GM23338 (cell line): ENCODE measurements around the gene SASS6.

ENCODE experiments used
- EZH2 ChIP-seq: fragments of 200-600 bp; sonication (generic); IDR thresholded peaks from one replicate; pipeline ENCODE4 v1.8.0; 2017; ENCODE audit warnings: antibody characterized with exemption, mild to moderate bottlenecking, low read depth; ENCODE audit not compliant: unreplicated experiment
- EZH2phosphoT487 ChIP-seq: fragments of 200-600 bp; sonication (generic); IDR thresholded peaks from one replicate; pipeline ENCODE4 v1.8.1; 2018; ENCODE audit warnings: antibody characterized with exemption; ENCODE audit not compliant: unreplicated experiment
- JUNB ChIP-seq: IDR thresholded peaks from one replicate; pipeline ENCODE4 v1.6.1; 2016; ENCODE audit warnings: antibody characterized with exemption; ENCODE audit not compliant: unreplicated experiment
- POLR2AphosphoS5 ChIP-seq: IDR thresholded peaks from 2 replicates; pipeline ENCODE4 v1.6.1; 2016; ENCODE audit warnings: antibody characterized with exemption, low read depth
- ZNF331 ChIP-seq: fragments of 250-450 bp; sonication (Bioruptor Pico); IDR thresholded peaks from 2 replicates; pipeline ENCODE4 v1.5.0; 2020; ENCODE audit warnings: low read depth, mild to moderate bottlenecking, moderate library complexity
- TF ChIP-seq, protein P1 (sequence below), 2 experiments: fragments of 200-600 bp in 1 of 2; sonication (generic) in 1 of 2; conservative IDR thresholded peaks; 2 replicates each; pipeline versions ENCODE4 v1.5.1 to v1.6.1; 2016 to 2017; ENCODE audit warnings: antibody characterized with exemption in 2 of 2, low read depth in 2 of 2, mild to moderate bottlenecking in 2 of 2, moderate library complexity in 1 of 2
- TF ChIP-seq, protein P2 (sequence below): IDR thresholded peaks from one replicate; pipeline ENCODE4 v1.6.1; 2018; ENCODE audit warnings: antibody characterized with exemption; ENCODE audit not compliant: unreplicated experiment
- TF ChIP-seq, protein P3 (sequence below): fragments of 250-450 bp; sonication (Bioruptor Pico); IDR thresholded peaks from 2 replicates; pipeline ENCODE4 v1.5.0; 2020; ENCODE audit warnings: mild to moderate bottlenecking, moderate library complexity

DNA sequence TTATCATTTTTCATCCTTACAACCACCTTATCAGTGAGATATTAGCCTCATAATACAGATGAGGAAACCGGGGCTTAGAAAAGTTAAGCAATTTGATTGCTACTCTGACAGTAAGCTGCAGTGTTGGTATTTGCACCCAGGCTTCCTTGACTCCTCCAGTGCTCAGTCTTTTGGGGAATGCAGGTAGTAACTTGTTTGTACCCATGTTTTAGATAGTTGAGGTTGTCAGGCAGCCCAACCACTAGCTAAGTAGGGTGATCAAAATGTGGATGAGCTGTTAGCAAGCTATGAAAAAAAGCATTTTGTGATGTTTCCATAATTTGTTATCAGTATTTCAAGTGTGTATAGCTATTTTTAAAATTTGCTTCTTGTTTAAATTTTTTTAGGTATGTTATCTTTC is 80.8 kb downstream of the SASS6 start:
- TF ChIP-seq, protein P1, sequence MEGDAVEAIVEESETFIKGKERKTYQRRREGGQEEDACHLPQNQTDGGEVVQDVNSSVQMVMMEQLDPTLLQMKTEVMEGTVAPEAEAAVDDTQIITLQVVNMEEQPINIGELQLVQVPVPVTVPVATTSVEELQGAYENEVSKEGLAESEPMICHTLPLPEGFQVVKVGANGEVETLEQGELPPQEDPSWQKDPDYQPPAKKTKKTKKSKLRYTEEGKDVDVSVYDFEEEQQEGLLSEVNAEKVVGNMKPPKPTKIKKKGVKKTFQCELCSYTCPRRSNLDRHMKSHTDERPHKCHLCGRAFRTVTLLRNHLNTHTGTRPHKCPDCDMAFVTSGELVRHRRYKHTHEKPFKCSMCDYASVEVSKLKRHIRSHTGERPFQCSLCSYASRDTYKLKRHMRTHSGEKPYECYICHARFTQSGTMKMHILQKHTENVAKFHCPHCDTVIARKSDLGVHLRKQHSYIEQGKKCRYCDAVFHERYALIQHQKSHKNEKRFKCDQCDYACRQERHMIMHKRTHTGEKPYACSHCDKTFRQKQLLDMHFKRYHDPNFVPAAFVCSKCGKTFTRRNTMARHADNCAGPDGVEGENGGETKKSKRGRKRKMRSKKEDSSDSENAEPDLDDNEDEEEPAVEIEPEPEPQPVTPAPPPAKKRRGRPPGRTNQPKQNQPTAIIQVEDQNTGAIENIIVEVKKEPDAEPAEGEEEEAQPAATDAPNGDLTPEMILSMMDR (conservative IDR thresholded peaks at IDR 0.05; ENCODE audit: low read depth in 2 of 2), result no peak
- TF ChIP-seq, protein P2, sequence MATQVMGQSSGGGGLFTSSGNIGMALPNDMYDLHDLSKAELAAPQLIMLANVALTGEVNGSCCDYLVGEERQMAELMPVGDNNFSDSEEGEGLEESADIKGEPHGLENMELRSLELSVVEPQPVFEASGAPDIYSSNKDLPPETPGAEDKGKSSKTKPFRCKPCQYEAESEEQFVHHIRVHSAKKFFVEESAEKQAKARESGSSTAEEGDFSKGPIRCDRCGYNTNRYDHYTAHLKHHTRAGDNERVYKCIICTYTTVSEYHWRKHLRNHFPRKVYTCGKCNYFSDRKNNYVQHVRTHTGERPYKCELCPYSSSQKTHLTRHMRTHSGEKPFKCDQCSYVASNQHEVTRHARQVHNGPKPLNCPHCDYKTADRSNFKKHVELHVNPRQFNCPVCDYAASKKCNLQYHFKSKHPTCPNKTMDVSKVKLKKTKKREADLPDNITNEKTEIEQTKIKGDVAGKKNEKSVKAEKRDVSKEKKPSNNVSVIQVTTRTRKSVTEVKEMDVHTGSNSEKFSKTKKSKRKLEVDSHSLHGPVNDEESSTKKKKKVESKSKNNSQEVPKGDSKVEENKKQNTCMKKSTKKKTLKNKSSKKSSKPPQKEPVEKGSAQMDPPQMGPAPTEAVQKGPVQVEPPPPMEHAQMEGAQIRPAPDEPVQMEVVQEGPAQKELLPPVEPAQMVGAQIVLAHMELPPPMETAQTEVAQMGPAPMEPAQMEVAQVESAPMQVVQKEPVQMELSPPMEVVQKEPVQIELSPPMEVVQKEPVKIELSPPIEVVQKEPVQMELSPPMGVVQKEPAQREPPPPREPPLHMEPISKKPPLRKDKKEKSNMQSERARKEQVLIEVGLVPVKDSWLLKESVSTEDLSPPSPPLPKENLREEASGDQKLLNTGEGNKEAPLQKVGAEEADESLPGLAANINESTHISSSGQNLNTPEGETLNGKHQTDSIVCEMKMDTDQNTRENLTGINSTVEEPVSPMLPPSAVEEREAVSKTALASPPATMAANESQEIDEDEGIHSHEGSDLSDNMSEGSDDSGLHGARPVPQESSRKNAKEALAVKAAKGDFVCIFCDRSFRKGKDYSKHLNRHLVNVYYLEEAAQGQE, result no peak
- TF ChIP-seq EZH2phosphoT487 (no peak), EZH2 (no peak), JUNB (no peak), POLR2AphosphoS5 (no peak), ZNF331 (CRISPR knock-in tag) (no peak)
- TF ChIP-seq, protein P3, sequence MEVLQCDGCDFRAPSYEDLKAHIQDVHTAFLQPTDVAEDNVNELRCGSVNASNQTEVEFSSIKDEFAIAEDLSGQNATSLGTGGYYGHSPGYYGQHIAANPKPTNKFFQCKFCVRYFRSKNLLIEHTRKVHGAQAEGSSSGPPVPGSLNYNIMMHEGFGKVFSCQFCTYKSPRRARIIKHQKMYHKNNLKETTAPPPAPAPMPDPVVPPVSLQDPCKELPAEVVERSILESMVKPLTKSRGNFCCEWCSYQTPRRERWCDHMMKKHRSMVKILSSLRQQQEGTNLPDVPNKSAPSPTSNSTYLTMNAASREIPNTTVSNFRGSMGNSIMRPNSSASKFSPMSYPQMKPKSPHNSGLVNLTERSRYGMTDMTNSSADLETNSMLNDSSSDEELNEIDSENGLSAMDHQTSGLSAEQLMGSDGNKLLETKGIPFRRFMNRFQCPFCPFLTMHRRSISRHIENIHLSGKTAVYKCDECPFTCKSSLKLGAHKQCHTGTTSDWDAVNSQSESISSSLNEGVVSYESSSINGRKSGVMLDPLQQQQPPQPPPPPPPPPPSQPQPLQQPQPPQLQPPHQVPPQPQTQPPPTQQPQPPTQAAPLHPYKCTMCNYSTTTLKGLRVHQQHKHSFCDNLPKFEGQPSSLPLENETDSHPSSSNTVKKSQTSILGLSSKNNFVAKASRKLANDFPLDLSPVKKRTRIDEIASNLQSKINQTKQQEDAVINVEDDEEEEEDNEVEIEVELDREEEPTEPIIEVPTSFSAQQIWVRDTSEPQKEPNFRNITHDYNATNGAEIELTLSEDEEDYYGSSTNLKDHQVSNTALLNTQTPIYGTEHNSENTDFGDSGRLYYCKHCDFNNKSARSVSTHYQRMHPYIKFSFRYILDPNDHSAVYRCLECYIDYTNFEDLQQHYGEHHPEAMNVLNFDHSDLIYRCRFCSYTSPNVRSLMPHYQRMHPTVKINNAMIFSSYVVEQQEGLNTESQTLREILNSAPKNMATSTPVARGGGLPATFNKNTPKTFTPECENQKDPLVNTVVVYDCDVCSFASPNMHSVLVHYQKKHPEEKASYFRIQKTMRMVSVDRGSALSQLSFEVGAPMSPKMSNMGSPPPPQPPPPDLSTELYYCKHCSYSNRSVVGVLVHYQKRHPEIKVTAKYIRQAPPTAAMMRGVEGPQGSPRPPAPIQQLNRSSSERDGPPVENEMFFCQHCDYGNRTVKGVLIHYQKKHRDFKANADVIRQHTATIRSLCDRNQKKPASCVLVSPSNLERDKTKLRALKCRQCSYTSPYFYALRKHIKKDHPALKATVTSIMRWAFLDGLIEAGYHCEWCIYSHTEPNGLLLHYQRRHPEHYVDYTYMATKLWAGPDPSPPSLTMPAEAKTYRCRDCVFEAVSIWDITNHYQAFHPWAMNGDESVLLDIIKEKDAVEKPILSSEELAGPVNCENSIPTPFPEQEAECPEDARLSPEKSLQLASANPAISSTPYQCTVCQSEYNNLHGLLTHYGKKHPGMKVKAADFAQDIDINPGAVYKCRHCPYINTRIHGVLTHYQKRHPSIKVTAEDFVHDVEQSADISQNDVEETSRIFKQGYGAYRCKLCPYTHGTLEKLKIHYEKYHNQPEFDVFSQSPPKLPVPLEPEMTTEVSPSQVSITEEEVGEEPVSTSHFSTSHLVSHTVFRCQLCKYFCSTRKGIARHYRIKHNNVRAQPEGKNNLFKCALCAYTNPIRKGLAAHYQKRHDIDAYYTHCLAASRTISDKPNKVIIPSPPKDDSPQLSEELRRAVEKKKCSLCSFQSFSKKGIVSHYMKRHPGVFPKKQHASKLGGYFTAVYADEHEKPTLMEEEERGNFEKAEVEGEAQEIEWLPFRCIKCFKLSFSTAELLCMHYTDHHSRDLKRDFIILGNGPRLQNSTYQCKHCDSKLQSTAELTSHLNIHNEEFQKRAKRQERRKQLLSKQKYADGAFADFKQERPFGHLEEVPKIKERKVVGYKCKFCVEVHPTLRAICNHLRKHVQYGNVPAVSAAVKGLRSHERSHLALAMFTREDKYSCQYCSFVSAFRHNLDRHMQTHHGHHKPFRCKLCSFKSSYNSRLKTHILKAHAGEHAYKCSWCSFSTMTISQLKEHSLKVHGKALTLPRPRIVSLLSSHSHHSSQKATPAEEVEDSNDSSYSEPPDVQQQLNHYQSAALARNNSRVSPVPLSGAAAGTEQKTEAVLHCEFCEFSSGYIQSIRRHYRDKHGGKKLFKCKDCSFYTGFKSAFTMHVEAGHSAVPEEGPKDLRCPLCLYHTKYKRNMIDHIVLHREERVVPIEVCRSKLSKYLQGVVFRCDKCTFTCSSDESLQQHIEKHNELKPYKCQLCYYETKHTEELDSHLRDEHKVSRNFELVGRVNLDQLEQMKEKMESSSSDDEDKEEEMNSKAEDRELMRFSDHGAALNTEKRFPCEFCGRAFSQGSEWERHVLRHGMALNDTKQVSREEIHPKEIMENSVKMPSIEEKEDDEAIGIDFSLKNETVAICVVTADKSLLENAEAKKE, result no peak
